Activated T-cell treated with anti-CD3 and anti-CD28 coated beads, Interleukin-2, amount 50 U/mL, for 1 hour (primary cell): ENCODE results near the gene GTPBP10.
A peak's percentile ranks its signal among the peaks of the same experiment; 100 is the strongest.
"Not testable (repeated sequence)": the region's sequence is repeated elsewhere in the genome, so short reads cannot be mapped to it uniquely, and the experiment has no call there.

Source experiments
- DNase-seq: peaks from one replicate; pipeline ENCODE4 v3.0.0-alpha.2; 2020

Gene GTPBP10, protein sequence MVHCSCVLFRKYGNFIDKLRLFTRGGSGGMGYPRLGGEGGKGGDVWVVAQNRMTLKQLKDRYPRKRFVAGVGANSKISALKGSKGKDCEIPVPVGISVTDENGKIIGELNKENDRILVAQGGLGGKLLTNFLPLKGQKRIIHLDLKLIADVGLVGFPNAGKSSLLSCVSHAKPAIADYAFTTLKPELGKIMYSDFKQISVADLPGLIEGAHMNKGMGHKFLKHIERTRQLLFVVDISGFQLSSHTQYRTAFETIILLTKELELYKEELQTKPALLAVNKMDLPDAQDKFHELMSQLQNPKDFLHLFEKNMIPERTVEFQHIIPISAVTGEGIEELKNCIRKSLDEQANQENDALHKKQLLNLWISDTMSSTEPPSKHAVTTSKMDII

GRCh38 chr7:90346336-90347125, at the start of gene GTPBP10:
Gene GTPBP10 (plus strand): TSS chr7:90346716. CDS start chr7:90346742, 26 bp downstream.
- DNase-seq: peak; percentile 95

DNA sequence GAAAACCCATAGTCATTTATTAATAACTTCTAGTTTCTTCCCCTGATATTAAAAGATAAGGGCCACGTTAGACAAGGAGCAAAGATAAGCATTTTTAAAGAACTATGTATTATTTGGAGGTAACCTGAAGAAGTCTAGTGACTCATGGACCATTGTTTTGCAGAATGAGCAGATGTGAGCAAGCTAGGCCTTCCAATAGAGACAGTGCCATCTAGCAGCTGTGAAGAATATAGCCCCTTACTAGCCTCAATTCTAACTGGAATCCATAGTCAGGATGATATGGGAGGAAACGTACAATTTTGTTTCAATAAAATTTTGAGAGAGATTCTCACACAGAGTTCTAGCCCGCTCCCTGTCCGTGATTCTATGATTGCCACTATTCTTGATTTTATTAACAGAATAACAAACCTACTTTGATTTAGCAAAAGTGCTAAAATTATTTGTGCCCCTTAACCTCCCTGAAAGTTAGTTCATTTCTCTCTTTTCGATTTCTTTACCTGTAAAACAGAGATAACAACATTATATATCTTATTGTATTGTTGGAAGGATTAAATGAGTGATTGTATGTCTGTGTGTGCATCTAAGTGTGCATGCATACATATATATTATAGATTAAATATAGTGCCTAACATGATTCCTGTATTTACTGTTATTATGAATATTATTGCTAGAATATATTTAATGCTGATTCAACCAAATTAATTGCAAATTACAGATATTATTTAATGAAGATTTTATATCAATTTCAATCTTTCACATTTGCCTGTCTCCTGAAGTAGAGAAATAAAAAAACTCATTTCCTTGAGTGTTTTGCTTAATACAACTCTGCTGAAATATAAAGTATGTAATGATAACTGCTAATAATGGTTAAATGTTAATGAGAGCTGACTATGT, 48.1 kb upstream of the GTPBP10 start:
- DNase-seq: no peak

DNA sequence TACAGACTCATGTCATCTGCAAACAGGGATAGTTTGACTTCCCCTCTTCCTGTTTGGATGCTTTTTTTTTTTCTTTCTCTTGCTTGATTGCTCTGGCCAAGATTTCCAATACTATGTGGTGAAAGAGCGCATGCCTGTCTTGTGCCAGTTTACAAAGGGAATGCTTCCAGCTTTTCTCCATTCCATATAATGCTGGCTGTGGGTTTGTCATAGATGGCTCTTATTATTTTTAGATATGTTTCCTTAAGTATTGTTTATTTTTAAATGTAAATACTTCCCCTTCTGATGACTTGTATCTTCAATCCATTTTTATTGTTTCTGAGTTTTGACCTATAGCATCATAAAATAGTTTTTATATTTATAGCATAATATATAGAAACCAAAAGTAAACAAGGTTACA, 43.3 kb upstream of the GTPBP10 start:
- no peak for DNase-seq

GRCh38 chr7:90309872-90310271, 36.6 kb upstream of the GTPBP10 start:
- DNase-seq: no peak

DNA sequence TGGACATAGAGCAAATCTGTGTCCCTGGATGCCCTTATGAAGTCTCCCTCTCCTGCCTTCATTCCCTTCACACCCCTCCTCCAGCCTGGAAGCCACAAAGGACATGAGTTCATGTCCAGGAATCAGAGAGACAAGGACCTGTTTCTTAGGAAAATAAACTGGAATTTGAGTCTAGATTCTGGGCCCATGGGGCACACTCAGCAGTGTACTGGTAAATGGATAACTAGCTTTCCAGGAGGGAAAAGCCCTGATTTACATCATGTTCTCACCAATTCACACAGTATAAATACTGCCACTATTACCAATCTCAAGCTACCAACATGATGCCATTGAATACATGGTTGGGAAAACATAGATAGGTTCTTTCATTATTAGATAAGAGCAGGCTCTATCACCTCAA, 35.3 kb upstream of the GTPBP10 start:
- DNase-seq: no peak

GRCh38 chr7:90312745-90313144, 33.8 kb upstream of the GTPBP10 start:
- DNase-seq: no peak

GRCh38 chr7:90313907-90314306, 32.6 kb upstream of the GTPBP10 start:
- no peak for DNase-seq

DNA sequence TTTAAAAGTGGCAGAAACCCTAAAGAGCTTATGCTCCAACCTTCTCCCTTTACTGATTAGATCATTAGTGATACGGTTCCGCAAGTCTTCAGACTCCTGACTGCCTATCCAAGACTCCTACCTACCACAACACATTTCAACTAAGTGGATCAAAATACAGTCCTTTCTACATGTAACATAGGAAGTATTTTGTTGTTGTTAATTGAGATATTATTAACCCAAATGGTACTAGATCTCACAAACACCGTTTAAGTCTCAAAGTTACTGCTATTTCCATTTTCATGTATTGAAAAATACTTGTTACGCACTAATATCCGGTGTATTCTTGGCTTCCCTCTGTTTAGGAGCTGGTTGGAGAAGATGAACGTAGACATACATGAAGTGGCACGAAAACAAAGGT, 26.5 kb upstream of the GTPBP10 start:
- no peak for DNase-seq

GRCh38 chr7:90320418-90320800, 26.1 kb upstream of the GTPBP10 start:
- DNase-seq: no peak

- no peak for DNase-seq
These were observed 25.6 kb upstream of the GTPBP10 start, which contains the start of gene FAM237B for GRCh38 chr7:90320801-90321494. Gene FAM237B (minus strand): TSS chr7:90321304. CDS start chr7:90319748, 1,556 bp downstream.

GRCh38 chr7:90322837-90323236, 23.7 kb upstream of the GTPBP10 start:
- DNase-seq: no peak

DNA sequence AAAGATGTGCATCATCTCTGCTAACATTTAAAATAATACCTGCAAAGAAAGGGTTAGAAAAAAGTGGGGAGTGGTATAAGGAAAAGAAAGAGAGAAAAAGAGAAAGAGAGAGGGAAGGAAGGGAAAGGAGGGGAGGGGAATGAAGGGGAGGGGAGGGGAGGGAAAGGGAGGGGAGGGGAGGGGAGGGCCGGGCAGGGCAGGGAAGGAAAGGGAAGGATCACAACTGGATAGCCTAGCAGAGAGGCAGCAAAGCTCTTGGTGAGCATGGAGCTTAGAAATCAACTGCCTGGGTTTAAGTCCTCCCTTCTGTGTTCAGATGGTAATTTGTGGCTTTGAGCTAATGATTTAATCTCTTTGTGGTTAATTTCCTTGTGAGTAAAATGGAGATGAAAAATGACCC, 20.0 kb upstream of the GTPBP10 start:
- DNase-seq: no peak

GRCh38 chr7:90334193-90334843, 12.2 kb upstream of the GTPBP10 start:
- no peak for DNase-seq

GRCh38 chr7:90334926-90335325, 11.6 kb upstream of the GTPBP10 start:
- DNase-seq: not testable (repeated sequence)

GRCh38 chr7:90337106-90337505, 9.4 kb upstream of the GTPBP10 start:
- no peak for DNase-seq

- no peak for DNase-seq
These were observed 1.5 kb upstream of the GTPBP10 start for GRCh38 chr7:90345016-90345415.

DNA sequence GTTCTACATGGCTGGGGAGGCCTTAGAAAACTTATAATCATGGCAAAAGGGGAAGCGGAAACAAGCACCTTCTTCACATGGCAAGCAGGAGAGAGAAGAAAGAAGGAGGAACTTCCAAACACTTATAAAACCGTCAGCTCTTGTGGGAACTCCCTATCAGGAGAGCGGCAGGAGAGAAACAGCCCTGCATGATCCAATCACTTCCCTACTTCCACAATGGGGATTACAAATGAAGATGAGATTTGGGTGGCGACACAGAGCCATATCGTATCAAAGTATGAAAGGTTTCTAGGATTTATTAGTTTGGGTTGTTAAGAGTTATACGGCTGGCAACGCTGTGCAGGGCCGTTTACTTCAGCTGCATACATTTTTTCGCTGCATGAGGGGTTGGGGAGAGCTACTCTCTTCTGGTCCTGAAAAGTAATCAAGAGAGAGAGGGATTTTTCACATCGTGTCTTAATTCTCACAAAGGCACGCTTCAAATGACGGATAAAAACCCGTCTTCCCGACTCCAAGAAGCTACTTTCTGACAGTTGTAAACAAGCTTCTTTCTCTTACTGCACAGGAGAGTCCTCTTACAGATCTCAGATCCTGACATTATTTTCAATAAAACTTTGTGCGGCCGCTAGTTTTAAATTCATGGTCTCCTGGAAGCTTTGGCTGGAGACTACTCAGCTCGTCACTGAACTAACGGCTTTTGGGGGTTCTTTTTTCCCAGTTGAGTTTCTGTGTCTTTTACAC, 751 bp upstream of the GTPBP10 start:
- no peak for DNase-seq

- DNase-seq: no peak
These were observed 1.2 kb downstream of the GTPBP10 start for GRCh38 chr7:90347759-90348158.

- no peak for DNase-seq
These were observed 2.8 kb downstream of the GTPBP10 start for GRCh38 chr7:90349305-90349704.

GRCh38 chr7:90350032-90350431, 3.5 kb downstream of the GTPBP10 start:
- DNase-seq: not testable (repeated sequence)

- DNase-seq: no peak
These were observed 5.5 kb downstream of the GTPBP10 start for GRCh38 chr7:90351987-90352386.
